Measurements from ENCODE around the gene AXIN1.

GRCh38 chr16:252366-253337, 99.9 kb downstream of the AXIN1 start:
- TF ChIP-seq CTCF (IDR thresholded peaks at IDR 0.05; ENCODE audit: extremely low read depth in 1 of 2, insufficient read depth in 1 of 2, low read depth in 1 of 2, low read length in 2 of 2) (no peak), POLR2A (IDR thresholded peaks at IDR 0.05; ENCODE audit: low read depth, low read length) (no peak), EZH2 (IDR thresholded peaks at IDR 0.05; ENCODE audit: borderline replicate concordance, low read depth, low read length, severe bottlenecking) (no peak), POLR2AphosphoS5 (IDR thresholded peaks at IDR 0.05; ENCODE audit: insufficient read depth, low read depth, low read length) (no peak)

Data from endothelial cell of umbilical vein (primary cell).